ENCODE results near the gene SMOC1.

DNA sequence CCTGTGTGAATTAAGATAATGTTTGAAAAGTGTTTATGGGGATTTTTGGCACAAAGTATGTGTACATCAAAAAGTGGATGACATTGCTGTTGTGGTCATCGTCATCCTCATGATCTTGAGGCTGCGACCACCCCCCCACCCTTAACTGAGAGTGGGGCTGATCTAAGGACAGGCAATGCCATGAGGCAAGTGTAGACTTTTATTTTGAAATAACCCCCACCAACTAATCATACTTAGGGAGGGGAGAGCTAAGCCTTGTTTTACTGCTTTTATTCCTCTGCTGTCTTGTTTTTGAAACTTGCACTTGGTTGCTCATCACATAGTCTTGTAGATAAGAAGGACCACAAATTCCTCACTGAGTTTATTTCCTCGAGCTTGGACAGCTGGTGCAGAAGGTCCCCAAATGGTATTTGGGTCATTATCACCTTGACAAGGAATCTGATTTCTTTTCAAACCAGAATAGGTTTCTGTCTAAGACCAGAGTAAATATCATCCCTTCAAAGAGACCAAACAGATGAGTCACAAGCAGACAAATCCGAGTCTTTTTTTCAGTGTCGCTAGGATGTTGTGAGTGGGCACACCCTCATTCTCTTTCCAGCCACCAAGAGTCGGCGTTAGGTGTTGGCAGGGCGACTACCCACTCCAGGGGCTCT lies 23.9 kb upstream of the SMOC1 start:
- TF ChIP-seq, protein P1, sequence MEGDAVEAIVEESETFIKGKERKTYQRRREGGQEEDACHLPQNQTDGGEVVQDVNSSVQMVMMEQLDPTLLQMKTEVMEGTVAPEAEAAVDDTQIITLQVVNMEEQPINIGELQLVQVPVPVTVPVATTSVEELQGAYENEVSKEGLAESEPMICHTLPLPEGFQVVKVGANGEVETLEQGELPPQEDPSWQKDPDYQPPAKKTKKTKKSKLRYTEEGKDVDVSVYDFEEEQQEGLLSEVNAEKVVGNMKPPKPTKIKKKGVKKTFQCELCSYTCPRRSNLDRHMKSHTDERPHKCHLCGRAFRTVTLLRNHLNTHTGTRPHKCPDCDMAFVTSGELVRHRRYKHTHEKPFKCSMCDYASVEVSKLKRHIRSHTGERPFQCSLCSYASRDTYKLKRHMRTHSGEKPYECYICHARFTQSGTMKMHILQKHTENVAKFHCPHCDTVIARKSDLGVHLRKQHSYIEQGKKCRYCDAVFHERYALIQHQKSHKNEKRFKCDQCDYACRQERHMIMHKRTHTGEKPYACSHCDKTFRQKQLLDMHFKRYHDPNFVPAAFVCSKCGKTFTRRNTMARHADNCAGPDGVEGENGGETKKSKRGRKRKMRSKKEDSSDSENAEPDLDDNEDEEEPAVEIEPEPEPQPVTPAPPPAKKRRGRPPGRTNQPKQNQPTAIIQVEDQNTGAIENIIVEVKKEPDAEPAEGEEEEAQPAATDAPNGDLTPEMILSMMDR (IDR thresholded peaks at IDR 0.05): no peak
- TF ChIP-seq ZFX (IDR thresholded peaks at IDR 0.05; ENCODE audit: borderline replicate concordance): no peak
